ENCODE results near the gene TRIM16. TPM values are rescaled to one million over a fixed set of nuclear protein-coding genes. Genes with fewer than 3 reads are reported as not detected.

TRIM16 gene
- total and polyA plus RNA-seq, 2 of the 8 experiments (the other 6 are each of a cell fraction or from before 2014, with no cell fraction given), result 15.2 to 29.1 TPM

DNA sequence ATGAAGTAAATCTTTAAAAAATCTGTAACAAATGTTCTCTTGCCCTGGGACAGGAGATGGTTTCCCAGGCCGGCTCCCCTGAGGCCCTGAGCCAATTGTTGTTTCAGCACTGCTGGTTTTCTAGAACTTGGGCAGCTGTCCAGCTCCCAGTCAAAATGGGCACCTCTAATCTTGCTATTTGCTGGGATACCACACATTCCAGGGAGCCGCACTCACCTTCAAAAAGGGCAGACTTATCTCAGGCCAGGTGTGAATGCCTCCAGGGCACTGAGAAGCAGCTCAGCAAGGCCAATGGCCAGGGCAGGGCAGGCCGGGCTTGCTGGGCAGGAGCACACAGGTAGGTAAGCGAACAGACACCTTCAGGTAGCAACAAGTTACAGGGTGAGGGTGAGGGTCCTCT lies 24.4 kb downstream of the TRIM16 start (continued):
- TF ChIP-seq, protein P1, sequence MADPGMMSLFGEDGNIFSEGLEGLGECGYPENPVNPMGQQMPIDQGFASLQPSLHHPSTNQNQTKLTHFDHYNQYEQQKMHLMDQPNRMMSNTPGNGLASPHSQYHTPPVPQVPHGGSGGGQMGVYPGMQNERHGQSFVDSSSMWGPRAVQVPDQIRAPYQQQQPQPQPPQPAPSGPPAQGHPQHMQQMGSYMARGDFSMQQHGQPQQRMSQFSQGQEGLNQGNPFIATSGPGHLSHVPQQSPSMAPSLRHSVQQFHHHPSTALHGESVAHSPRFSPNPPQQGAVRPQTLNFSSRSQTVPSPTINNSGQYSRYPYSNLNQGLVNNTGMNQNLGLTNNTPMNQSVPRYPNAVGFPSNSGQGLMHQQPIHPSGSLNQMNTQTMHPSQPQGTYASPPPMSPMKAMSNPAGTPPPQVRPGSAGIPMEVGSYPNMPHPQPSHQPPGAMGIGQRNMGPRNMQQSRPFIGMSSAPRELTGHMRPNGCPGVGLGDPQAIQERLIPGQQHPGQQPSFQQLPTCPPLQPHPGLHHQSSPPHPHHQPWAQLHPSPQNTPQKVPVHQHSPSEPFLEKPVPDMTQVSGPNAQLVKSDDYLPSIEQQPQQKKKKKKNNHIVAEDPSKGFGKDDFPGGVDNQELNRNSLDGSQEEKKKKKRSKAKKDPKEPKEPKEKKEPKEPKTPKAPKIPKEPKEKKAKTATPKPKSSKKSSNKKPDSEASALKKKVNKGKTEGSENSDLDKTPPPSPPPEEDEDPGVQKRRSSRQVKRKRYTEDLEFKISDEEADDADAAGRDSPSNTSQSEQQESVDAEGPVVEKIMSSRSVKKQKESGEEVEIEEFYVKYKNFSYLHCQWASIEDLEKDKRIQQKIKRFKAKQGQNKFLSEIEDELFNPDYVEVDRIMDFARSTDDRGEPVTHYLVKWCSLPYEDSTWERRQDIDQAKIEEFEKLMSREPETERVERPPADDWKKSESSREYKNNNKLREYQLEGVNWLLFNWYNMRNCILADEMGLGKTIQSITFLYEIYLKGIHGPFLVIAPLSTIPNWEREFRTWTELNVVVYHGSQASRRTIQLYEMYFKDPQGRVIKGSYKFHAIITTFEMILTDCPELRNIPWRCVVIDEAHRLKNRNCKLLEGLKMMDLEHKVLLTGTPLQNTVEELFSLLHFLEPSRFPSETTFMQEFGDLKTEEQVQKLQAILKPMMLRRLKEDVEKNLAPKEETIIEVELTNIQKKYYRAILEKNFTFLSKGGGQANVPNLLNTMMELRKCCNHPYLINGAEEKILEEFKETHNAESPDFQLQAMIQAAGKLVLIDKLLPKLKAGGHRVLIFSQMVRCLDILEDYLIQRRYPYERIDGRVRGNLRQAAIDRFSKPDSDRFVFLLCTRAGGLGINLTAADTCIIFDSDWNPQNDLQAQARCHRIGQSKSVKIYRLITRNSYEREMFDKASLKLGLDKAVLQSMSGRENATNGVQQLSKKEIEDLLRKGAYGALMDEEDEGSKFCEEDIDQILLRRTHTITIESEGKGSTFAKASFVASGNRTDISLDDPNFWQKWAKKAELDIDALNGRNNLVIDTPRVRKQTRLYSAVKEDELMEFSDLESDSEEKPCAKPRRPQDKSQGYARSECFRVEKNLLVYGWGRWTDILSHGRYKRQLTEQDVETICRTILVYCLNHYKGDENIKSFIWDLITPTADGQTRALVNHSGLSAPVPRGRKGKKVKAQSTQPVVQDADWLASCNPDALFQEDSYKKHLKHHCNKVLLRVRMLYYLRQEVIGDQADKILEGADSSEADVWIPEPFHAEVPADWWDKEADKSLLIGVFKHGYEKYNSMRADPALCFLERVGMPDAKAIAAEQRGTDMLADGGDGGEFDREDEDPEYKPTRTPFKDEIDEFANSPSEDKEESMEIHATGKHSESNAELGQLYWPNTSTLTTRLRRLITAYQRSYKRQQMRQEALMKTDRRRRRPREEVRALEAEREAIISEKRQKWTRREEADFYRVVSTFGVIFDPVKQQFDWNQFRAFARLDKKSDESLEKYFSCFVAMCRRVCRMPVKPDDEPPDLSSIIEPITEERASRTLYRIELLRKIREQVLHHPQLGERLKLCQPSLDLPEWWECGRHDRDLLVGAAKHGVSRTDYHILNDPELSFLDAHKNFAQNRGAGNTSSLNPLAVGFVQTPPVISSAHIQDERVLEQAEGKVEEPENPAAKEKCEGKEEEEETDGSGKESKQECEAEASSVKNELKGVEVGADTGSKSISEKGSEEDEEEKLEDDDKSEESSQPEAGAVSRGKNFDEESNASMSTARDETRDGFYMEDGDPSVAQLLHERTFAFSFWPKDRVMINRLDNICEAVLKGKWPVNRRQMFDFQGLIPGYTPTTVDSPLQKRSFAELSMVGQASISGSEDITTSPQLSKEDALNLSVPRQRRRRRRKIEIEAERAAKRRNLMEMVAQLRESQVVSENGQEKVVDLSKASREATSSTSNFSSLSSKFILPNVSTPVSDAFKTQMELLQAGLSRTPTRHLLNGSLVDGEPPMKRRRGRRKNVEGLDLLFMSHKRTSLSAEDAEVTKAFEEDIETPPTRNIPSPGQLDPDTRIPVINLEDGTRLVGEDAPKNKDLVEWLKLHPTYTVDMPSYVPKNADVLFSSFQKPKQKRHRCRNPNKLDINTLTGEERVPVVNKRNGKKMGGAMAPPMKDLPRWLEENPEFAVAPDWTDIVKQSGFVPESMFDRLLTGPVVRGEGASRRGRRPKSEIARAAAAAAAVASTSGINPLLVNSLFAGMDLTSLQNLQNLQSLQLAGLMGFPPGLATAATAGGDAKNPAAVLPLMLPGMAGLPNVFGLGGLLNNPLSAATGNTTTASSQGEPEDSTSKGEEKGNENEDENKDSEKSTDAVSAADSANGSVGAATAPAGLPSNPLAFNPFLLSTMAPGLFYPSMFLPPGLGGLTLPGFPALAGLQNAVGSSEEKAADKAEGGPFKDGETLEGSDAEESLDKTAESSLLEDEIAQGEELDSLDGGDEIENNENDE (IDR thresholded peaks at IDR 0.05; ENCODE audit: insufficient replicate concordance, low read length), result no peak
- TF ChIP-seq FOSL1 (IDR thresholded peaks at IDR 0.05; ENCODE audit: insufficient read depth, low read depth, low read length) (no peak), MAFK (IDR thresholded peaks at IDR 0.05; ENCODE audit: low read depth, low read length) (no peak), SP1 (IDR thresholded peaks at IDR 0.05; ENCODE audit: low read depth, low read length) (no peak), RFX5 (IDR thresholded peaks at IDR 0.05; ENCODE audit: borderline replicate concordance, low read depth, low read length) (no peak), SUZ12 (IDR thresholded peaks at IDR 0.05; ENCODE audit: low read length) (no peak)

Data from H1 (cell line).